CD14-positive monocyte (primary cell): ENCODE results near the gene TRAF3. TPM values are rescaled to one million over a fixed set of nuclear protein-coding genes. Genes with fewer than 3 reads are reported as not detected.

Experiments used
- DNase-seq, 3 donors: peaks; one replicate each; pipeline ENCODE4 v3.0.0-alpha.2; 2011 to 2022
- H2AFZ ChIP-seq: 2 replicates; pipeline ENCODE4 v1.6.0; 2012; ENCODE audit warnings: mild to moderate bottlenecking, low read depth, low read length, inconsistent platforms; ENCODE audit not compliant: insufficient read depth, poor library complexity, severe bottlenecking
- H3K27ac ChIP-seq, 2 donors: 1 replicate in 1 of 2; 2 replicates in 1 of 2; pipeline ENCODE4 v1.5.1; 2012 to 2013; ENCODE audit warnings: low read length in 2 of 2, control low read depth in 1 of 2, inconsistent platforms in 1 of 2, low read depth in 1 of 2, mild to moderate bottlenecking in 1 of 2
- H3K27me3 ChIP-seq, 2 donors: one replicate each; pipeline versions ENCODE4 v1.6.0 to v1.6.1; 2011 to 2013; ENCODE audit warnings: low read length in 2 of 2; ENCODE audit not compliant: control insufficient read depth in 2 of 2, insufficient read depth in 2 of 2
- H3K36me3 ChIP-seq, 2 donors: replicated peaks in 1 of 2; 1 replicate in 1 of 2; 2 replicates in 1 of 2; pipeline versions ENCODE4 v1.5.1 to v1.6.1; 2012 to 2013; ENCODE audit warnings: low read length in 2 of 2, control low read depth in 1 of 2, inconsistent platforms in 1 of 2, mild to moderate bottlenecking in 1 of 2; ENCODE audit not compliant: insufficient read depth in 2 of 2, control insufficient read depth in 1 of 2
- H3K4me1 ChIP-seq, 2 donors: 1 replicate in 1 of 2; 2 replicates in 1 of 2; pipeline versions ENCODE4 v1.5.1 to v1.6.1; 2012 to 2013; ENCODE audit warnings: low read length in 2 of 2, control low read depth in 1 of 2, inconsistent platforms in 1 of 2, mild to moderate bottlenecking in 1 of 2, moderate library complexity in 1 of 2; ENCODE audit not compliant: insufficient read depth in 2 of 2, control insufficient read depth in 1 of 2
- H3K4me2 ChIP-seq: replicated peaks from 2 replicates; pipeline ENCODE3; 2012; ENCODE audit warnings: low read length, moderate library complexity, mild to moderate bottlenecking; ENCODE audit not compliant: poor library complexity, severe bottlenecking; ENCODE audit errors: extremely low read depth
- H3K4me3 ChIP-seq, 3 experiments: fragments of 200-600 bp in 1 of 3; sonication (generic) in 1 of 3; replicated peaks in 1 of 3; 1 replicate in 2 of 3; 2 replicates in 1 of 3; pipeline ENCODE4 v1.5.1; 2011 to 2013; ENCODE audit warnings: low read length in 3 of 3, mild to moderate bottlenecking in 3 of 3, control low read depth in 2 of 3, low read depth in 2 of 3, inconsistent platforms in 1 of 3, moderate library complexity in 1 of 3
- H3K79me2 ChIP-seq: 2 replicates; pipeline ENCODE4 v1.6.0; 2012; ENCODE audit warnings: mild to moderate bottlenecking, control low read depth, inconsistent platforms, low read length, moderate library complexity; ENCODE audit not compliant: insufficient read depth
- H3K9ac ChIP-seq: 2 replicates; pipeline ENCODE4 v1.6.0; 2017; ENCODE audit warnings: low read length, mild to moderate bottlenecking; ENCODE audit not compliant: insufficient read depth, poor library complexity, severe bottlenecking
- H3K9me3 ChIP-seq, 2 donors: replicated peaks in 1 of 2; 1 replicate in 1 of 2; 2 replicates in 1 of 2; pipeline versions ENCODE4 v1.5.1 to v1.6.1; 2012 to 2013; ENCODE audit warnings: low read length in 2 of 2, control low read depth in 1 of 2; ENCODE audit not compliant: control insufficient read depth in 1 of 2, insufficient read depth in 1 of 2
- H4K20me1 ChIP-seq: 2 replicates; pipeline ENCODE4 v1.6.0; 2012; ENCODE audit warnings: mild to moderate bottlenecking, low read length, control low read depth, moderate library complexity; ENCODE audit not compliant: insufficient read depth
- H3K27ac Mint-ChIP-seq, 7 donors: one replicate each; pipeline ENCODE4 v1.8.0; 2020; ENCODE audit warnings: mild to moderate bottlenecking in 7 of 7, mixed read lengths in 7 of 7, moderate library complexity in 6 of 7, inconsistent platforms in 2 of 7
- H3K27me3 Mint-ChIP-seq, 3 donors: one replicate each; pipeline ENCODE4 v1.8.0; 2021 to 2022; ENCODE audit warnings: low read depth in 3 of 3, mild to moderate bottlenecking in 3 of 3, mixed read lengths in 3 of 3, moderate library complexity in 3 of 3, inconsistent platforms in 1 of 3
- H3K36me3 Mint-ChIP-seq, 2 donors: one replicate each; pipeline ENCODE4 v1.8.0; 2020; ENCODE audit warnings: mixed read lengths in 2 of 2, inconsistent platforms in 1 of 2, mild to moderate bottlenecking in 1 of 2
- H3K4me1 Mint-ChIP-seq: one replicate; pipeline ENCODE4 v1.8.0; 2020; ENCODE audit warnings: mild to moderate bottlenecking, mixed read lengths
- H3K4me3 Mint-ChIP-seq, 2 donors: one replicate each; pipeline ENCODE4 v1.8.0; 2020; ENCODE audit warnings: mild to moderate bottlenecking in 2 of 2, mixed read lengths in 2 of 2, moderate library complexity in 1 of 2
- H3K9me3 Mint-ChIP-seq, 7 donors: one replicate each; pipeline ENCODE4 v1.8.0; 2020 to 2022; ENCODE audit warnings: mixed read lengths in 7 of 7, mild to moderate bottlenecking in 6 of 7, moderate library complexity in 6 of 7, inconsistent platforms in 2 of 7
- WGBS: methylation state at CpG from one replicate; pipeline ENCODE4 v1.1.5; 2013; ENCODE audit warnings: missing lambda C conversion rate; ENCODE audit not compliant: insufficient coverage; 5-methylcytosine and 5-hydroxymethylcytosine counted together
- intact Hi-C, 2 donors: fragments of 100-400 bp; cut with micrococcal nuclease; formaldehyde crosslinking; loops; one replicate each; pipeline versions ENCODE4 v1.15.0 to v1.15.1; 2023
- polyA plus RNA-seq, 3 donors: library from polyadenylated mRNA; depleted of rRNA in 1 of 3; unstranded in 2 of 3; stranded (reverse) in 1 of 3; fragments of 300-500 nt in 2 of 3; fragments of >200 nt in 1 of 3; fragmentation: Illumina TruSeq in 2 of 3; gene quantifications; 1 replicate in 2 of 3; 2 replicates in 1 of 3; pipeline ENCODE4 v1.2.3, GENCODE V29; 2012 to 2021
- TF ChIP-seq, protein P1 (sequence below): fragments of 200-600 bp; IDR thresholded peaks from one replicate; pipeline ENCODE4 v1.8.0; 2022; ENCODE audit warnings: antibody characterized with exemption, mild to moderate bottlenecking

The TRAF3 gene
- polyA plus RNA-seq, 3 donors, result 12.0 to 37.6 (median 17.3) TPM

DNA sequence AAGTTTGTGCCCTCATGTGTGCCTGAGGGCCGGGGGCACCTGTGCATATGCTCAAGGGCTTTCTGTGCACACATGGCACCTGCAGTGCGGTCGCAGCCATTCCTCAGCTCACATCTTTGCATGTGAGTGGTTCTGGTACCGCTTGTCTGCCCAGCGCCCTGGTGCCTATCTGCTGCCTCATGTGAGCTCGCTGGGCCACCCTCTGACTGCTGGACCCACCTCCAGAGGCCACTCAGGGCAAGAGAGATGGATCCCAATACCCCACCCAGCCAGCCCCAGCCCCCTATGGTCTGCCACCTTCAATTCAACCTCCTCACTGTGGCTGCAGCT lies 139.8 kb downstream of the TRAF3 start:
- intact Hi-C loops, result loop anchor here in 1 of 2 donors (5.0 kb wide), 1 partner anchor 220 kb away; no protein-coding TSS in a partner anchor
- no peak overlapping the region for H3K4me2 ChIP-seq
- Mint-ChIP-seq H3K27me3 (peaks cover 0 to 3% (median 0%) of the 10 kb centered on the region in 3 donors), H3K27ac (peak overlapping the region in 1 of 7 donors; percentile 12), H3K36me3 (peaks cover 2 to 6% of the 10 kb centered on the region in 2 donors), H3K9me3 (peaks cover 0 to 4% (median 0%) of the 10 kb centered on the region in 7 donors), H3K4me3 (no peak overlapping the region), H3K4me1 (no peaks in the 10 kb centered on the region)
- H3K9me3 ChIP-seq, result peaks cover 0 to 6% of the 10 kb centered on the region in 2 donors
- no peak overlapping the region for H3K9ac ChIP-seq
- H3K36me3 ChIP-seq, result no peaks in the 10 kb centered on the region
- peaks cover 1 to 12% of the 10 kb centered on the region in 2 donors for H3K27me3 ChIP-seq
- no peaks in the 10 kb centered on the region for H3K79me2 ChIP-seq
- no peak overlapping the region for H3K27ac ChIP-seq
- H2AFZ ChIP-seq, result no peak overlapping the region
- peaks cover 25% of the 10 kb centered on the region for H4K20me1 ChIP-seq
- TF ChIP-seq, protein P1, sequence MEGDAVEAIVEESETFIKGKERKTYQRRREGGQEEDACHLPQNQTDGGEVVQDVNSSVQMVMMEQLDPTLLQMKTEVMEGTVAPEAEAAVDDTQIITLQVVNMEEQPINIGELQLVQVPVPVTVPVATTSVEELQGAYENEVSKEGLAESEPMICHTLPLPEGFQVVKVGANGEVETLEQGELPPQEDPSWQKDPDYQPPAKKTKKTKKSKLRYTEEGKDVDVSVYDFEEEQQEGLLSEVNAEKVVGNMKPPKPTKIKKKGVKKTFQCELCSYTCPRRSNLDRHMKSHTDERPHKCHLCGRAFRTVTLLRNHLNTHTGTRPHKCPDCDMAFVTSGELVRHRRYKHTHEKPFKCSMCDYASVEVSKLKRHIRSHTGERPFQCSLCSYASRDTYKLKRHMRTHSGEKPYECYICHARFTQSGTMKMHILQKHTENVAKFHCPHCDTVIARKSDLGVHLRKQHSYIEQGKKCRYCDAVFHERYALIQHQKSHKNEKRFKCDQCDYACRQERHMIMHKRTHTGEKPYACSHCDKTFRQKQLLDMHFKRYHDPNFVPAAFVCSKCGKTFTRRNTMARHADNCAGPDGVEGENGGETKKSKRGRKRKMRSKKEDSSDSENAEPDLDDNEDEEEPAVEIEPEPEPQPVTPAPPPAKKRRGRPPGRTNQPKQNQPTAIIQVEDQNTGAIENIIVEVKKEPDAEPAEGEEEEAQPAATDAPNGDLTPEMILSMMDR, result no peak
- DNase-seq, result no peak
- H3K4me3 ChIP-seq, result no peak overlapping the region
- no peaks in the 10 kb centered on the region for H3K4me1 ChIP-seq
- 95% methylated on average over 5 of the region's 6 CpGs for WGBS

DNA sequence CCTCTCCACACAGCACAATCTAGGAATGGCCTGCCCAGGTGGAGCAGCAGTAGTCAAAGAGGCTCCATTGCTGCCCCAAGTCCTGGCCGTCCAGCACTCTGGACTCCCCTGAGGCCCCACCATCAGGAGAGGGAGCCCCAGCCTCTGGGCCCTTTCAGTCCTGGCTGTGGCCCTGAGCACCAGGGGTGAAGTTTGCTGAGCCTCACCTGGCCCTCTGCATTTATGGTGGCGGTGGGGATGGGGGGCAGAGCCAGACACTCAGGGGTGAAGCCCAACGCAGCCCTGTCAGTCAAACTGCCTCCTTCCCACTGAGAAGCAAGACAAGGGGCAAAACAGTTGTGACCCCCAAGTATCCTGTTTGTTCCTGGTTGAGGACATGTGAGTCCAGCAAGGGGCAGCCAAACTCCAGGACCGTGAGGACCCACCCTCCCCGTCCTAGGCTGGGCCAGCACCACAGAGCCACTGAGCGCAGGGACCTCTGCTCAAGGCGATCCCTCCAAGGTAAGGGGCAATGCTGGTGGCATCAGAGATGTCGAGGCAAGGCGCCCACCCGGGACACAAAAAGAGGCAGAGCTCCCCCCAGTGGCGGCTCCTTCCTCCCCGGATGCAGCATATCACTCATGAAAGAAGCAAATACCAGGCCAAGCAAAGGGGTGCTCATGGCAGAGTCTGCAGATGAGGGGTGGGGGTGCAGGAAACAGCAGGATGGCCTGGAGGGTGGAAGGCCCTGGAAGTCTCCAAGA lies 140.4 kb downstream of the TRAF3 start:
- Mint-ChIP-seq H3K36me3 (peaks cover under 1 to 2% of the 10 kb centered on the region in 2 donors), H3K9me3 (peaks cover 0 to 3% (median 0%) of the 10 kb centered on the region in 7 donors), H3K4me3 (no peak overlapping the region), H3K27me3 (peaks cover 0 to 3% (median 0%) of the 10 kb centered on the region in 3 donors), H3K27ac (no peak overlapping the region), H3K4me1 (no peaks in the 10 kb centered on the region)
- intact Hi-C loops, result loop anchor here (1.0 to 5.0 kb wide), 2 partner anchors 220 to 223 kb away; no protein-coding TSS in a partner anchor
- Histone ChIP-seq H4K20me1 (peaks cover 21% of the 10 kb centered on the region), H3K27ac (no peak overlapping the region), H3K9me3 (peaks cover 0 to 9% of the 10 kb centered on the region in 2 donors), H3K27me3 (peaks cover 8 to 18% of the 10 kb centered on the region in 2 donors), H3K4me2 (no peak overlapping the region), H3K4me1 (no peaks in the 10 kb centered on the region), H3K4me3 (no peak overlapping the region), H2AFZ (no peak overlapping the region), H3K79me2 (no peaks in the 10 kb centered on the region), H3K36me3 (no peaks in the 10 kb centered on the region), H3K9ac (no peak overlapping the region)
- TF ChIP-seq, protein P1, result peak; percentile 71
- WGBS, result 60% methylated on average over 10 of the region's 12 CpGs
- DNase-seq, result peak in 2 of 3 donors; percentile 10 to 24
